ENCODE results near the gene FXYD7.
A peak's percentile ranks its signal among the peaks of the same experiment; 100 is the strongest.

Gene FXYD7

GRCh38 chr19:35112995-35113688 lies 29.9 kb upstream of the FXYD7 start:
- DNase-seq, result no peak

- DNase-seq, result peak; percentile 97
Measured at GRCh38 chr19:35114353-35115176, 28.5 kb upstream of the FXYD7 start.

- DNase-seq, result peak; percentile 91
Measured at GRCh38 chr19:35115177-35115951, 27.7 kb upstream of the FXYD7 start, which contains the start of gene FXYD3. TSS of gene FXYD3 (plus strand) at chr19:35115823. CDS start at chr19:35119377, 3,554 bp downstream.

GRCh38 chr19:35116072-35116801 lies 26.8 kb upstream of the FXYD7 start:
- no peak for DNase-seq

GRCh38 chr19:35117116-35117515 lies 25.9 kb upstream of the FXYD7 start:
- DNase-seq, result peak; percentile 65

GRCh38 chr19:35117799-35118198 lies 25.3 kb upstream of the FXYD7 start:
- no peak for DNase-seq

GRCh38 chr19:35118268-35119020 lies 24.6 kb upstream of the FXYD7 start:
- no peak for DNase-seq

GRCh38 chr19:35119091-35119490 lies 24.0 kb upstream of the FXYD7 start:
- DNase-seq, result no peak

GRCh38 chr19:35119578-35120155 lies 23.4 kb upstream of the FXYD7 start:
- DNase-seq, result no peak

GRCh38 chr19:35120492-35120891 lies 22.6 kb upstream of the FXYD7 start:
- DNase-seq, result no peak

- no peak for DNase-seq
Measured at GRCh38 chr19:35120898-35121297, 22.2 kb upstream of the FXYD7 start.

GRCh38 chr19:35122687-35123551 lies 20.1 kb upstream of the FXYD7 start:
- no peak for DNase-seq

- no peak for DNase-seq
Measured at GRCh38 chr19:35123573-35123972, 19.5 kb upstream of the FXYD7 start.

GRCh38 chr19:35124098-35125060 lies 18.7 kb upstream of the FXYD7 start:
- peak; percentile 92 for DNase-seq

- no peak for DNase-seq
Measured at GRCh38 chr19:35125270-35125717, 17.8 kb upstream of the FXYD7 start.

GRCh38 chr19:35125749-35126623 lies 17.1 kb upstream of the FXYD7 start:
- no peak for DNase-seq

- no peak for DNase-seq
Measured at GRCh38 chr19:35126624-35126959, 16.5 kb upstream of the FXYD7 start.

GRCh38 chr19:35127871-35128270 lies 15.2 kb upstream of the FXYD7 start:
- DNase-seq, result no peak
